T-helper 1 cell (primary cell): Measurements from ENCODE around the gene MVK.
A peak's percentile ranks its signal among the peaks of the same experiment; 100 is the strongest.
"Not testable (repeated sequence)": the region's sequence is repeated elsewhere in the genome, so short reads cannot be mapped to it uniquely, and the experiment has no call there.

Experiments
- DNase-seq, 5 donors: peaks; one replicate each; pipeline ENCODE4 v3.0.0-alpha.2; 2012 to 2020

The MVK gene

GRCh38 chr12:109591041-109591440 lies 17.4 kb downstream of the MVK start:
- no peak for DNase-seq

DNA sequence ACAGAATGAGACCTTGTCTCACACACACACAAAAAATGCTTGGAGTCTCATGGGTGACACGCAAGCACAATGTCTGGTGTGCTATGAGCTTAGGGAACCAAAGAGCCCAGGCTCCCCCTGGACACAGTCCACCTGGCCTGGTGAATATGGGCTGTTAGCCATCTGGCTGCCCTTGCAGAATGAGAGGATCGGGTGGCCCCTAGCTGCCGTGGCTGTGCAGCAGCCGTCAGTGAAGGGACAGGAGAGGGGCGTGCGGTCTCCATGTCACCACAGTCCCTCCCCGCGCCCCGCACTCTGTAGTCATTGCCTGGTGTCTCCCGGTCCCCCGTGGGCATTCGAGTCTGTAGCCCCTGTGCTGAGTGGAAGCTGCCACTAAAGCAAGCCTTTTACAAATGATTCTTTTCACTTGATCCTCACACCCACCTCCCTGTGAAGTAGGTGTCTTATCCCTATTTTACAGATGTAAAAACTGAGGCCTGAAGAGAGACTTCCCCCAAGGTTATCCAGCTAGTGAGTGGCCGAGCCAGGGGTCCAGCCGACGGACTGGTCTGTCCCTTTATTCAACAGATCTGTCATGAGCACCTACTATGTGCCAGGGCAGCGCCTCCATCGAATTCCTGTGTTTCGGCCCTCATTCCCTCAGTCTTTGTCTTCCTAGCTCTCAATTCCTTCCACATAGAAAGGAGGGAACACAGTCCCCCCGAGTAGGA lies 18.8 kb downstream of the MVK start:
- DNase-seq: no peak

GRCh38 chr12:109592905-109593272 lies 19.3 kb downstream of the MVK start:
- DNase-seq: no peak

DNA sequence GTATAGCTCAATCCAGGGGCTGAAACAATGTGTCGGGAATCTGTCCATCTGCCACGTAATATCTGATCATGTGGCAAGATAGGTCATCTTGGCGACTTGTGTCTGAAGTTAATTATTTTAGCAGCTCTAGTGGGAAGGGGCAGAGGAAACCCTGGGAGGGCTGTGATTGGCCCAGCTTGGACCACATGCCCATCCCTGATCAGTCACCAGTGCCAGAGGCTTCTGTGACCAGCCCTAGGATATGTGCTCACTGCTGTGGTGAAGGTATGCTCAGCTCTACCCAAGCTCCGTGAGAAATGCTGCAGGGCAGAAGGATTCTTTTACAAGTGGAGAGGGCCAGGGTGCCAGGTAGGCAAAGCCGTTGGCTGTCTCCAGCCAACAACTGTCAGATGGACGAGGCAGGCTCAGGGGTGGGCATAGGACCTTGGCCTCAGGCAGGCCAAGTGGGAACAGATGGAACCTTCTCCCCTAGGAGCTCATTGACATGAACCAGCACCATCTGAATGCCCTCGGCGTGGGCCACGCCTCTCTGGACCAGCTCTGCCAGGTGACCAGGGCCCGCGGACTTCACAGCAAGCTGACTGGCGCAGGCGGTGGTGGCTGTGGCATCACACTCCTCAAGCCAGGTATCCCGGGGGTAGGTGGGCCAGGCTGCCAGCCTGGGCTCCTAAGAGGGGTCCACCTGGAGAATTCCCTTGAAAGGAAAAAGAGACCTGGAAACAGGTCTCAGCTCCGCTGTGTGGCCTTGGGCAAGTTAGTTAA lies 21.1 kb downstream of the MVK start:
- no peak for DNase-seq

DNA sequence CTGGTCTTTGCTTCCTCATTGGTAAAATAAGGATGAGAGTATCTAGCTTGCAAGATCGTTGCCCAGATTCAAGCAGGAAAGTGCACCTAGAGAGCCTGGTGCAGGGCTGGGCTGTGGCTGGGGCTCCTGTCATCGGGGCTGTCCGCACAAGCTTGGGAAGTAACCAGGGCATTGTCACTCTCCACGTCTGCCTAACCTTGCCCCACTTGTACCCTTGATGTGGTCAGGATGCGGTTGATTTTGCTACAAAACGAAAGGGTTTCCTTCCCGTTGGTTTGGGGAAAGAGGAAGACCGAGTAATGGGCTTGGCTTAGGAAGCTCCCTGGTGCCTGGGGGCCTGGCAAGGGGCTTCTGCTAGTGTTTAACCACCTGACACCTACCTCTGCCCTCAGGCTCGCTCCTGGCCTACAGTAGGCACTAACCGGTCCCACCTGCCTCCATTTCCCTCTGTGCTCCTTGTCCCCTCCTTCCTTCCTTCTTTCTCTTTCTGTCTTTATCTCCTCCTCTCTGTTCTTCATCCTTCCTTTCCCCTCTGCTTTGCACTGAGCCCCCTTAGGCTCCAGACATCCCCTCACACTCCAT lies 21.8 kb downstream of the MVK start:
- peak in 1 of 5 donors; percentile 58 for DNase-seq

DNA sequence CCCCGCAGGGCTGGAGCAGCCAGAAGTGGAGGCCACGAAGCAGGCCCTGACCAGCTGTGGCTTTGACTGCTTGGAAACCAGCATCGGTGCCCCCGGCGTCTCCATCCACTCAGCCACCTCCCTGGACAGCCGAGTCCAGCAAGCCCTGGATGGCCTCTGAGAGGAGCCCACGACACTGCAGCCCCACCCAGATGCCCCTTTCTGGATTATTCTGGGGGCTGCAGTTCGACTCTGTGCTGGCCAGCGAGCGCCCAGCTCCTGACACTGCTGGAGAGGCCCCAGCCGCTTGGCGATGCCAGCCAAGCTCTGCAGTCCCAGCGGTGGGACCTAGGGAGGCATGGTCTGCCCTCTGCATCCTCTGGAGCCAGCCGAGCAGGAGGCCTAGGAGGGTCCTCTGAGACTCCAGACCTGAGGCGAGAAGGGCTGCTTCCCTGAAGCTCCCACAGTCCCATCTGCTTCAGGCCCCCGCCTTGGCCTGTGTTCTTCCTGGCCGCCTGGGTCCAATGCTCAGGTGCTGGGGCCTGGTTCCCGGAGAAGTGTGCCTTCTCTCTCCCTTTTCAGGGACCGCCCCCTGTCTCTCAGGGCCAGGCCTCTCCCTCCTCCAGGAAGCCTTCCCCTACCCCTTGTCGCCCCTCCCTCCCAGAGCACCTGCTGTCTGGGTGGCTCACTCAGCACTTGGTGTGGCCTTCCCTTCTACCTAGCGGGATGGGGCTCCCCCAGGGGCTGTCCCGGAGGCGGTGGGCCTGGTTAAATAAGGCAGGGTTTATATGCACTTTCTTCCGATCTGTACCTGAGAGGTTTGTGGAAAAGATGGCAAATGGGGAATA lies 23.0 kb downstream of the MVK start:
- DNase-seq: no peak

- DNase-seq: no peak
Observed at GRCh38 chr12:109597414-109597794, 23.8 kb downstream of the MVK start.

DNA sequence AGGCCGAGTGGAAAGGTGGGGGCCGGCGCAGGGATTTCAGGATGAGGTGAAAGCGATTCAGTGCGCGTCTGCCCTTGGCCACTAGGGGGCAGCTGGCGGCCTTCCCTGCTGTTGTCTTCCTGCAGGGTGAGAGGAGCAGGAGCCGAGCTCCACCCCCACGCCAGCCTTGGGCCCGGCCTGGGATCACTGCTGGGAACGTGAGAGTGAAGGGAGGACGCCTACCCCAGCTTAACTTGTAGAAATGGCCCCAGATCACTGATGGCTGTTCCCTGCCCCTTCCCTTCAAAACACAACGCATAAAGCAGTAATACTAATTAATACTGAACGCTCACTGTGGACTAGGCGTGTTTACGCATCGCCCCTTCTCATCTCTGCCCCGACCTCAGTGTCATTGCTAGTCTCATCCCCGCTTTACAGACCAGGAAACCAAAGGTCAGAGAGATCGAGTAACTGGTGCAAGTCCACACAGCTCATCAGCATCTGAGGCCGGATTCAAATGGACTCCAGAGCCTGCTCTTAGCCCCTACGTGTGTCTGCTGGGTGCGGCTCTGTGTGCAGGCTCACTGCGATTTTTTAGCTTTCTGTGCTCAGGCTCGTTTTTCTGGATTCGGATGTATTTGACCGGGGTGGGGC lies 24.3 kb downstream of the MVK start:
- DNase-seq: peak; percentile 26 to 54 (median 42)

DNA sequence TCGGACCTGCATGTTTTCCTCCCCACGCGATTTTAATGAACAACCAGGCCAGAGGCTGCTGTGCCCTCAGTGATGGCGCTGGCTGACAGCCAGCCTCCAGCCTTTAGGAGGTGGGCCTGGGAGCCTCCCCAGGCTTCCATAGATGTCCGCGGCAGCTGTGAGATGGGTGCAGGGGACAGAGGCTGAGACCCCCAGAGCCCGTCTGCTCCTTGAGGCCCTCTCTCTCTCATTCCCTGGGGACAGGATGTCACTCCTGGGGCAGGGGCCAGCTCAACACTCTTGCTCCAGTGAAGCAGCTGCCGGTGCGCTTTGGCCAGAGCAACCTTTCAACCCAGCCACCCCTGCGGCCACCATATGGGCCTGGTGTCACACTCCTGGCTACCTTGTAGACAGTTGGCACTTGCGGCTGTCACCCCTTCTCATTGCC lies 24.8 kb downstream of the MVK start:
- DNase-seq: no peak

GRCh38 chr12:109599087-109599486 lies 25.5 kb downstream of the MVK start:
- DNase-seq: no peak

DNA sequence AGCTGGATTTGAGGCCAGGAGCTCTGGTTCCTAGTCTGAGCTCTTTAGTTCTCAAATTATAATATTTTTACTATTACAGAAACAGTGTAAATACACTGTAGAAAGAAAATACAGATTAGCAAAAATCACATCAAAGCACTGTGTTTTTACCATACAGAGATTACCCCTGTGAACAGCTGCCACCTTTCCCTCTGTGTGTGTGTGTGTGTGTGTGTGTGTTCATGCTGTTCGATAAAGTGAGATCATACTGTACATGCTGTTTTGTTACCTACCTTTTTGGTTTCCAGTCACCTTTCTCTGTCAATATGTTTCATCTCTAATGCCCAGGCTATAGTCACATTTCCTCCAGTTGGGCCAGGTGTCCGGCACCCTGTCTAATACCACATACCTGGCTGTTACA lies 26.9 kb downstream of the MVK start:
- DNase-seq: no peak

GRCh38 chr12:109600995-109601394 lies 27.4 kb downstream of the MVK start:
- no peak for DNase-seq

DNA sequence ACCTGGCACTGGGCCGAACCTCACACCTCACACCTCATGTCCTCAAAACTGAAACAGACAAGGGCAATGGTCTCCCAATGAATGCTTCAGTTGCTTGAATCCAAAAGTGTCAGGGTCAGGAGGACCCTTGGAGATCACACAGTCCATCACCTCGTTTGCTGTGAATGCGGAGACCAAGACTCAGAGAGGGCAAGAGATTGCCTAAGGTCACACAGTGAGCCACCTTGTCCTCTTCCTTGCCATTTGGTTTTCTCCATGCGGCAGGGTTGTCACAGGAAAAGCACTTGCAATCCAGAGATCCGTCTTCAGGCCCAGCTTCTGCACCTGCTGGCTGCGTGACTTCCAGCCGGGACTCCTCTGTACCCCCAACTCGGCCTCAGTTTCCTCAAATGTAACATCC lies 28.0 kb downstream of the MVK start:
- DNase-seq: no peak

GRCh38 chr12:109602132-109602531 lies 28.5 kb downstream of the MVK start:
- DNase-seq: not testable (repeated sequence)

GRCh38 chr12:109604132-109604585 lies 30.6 kb downstream of the MVK start:
- DNase-seq: no peak

GRCh38 chr12:109605016-109605415 lies 31.4 kb downstream of the MVK start:
- DNase-seq: no peak

DNA sequence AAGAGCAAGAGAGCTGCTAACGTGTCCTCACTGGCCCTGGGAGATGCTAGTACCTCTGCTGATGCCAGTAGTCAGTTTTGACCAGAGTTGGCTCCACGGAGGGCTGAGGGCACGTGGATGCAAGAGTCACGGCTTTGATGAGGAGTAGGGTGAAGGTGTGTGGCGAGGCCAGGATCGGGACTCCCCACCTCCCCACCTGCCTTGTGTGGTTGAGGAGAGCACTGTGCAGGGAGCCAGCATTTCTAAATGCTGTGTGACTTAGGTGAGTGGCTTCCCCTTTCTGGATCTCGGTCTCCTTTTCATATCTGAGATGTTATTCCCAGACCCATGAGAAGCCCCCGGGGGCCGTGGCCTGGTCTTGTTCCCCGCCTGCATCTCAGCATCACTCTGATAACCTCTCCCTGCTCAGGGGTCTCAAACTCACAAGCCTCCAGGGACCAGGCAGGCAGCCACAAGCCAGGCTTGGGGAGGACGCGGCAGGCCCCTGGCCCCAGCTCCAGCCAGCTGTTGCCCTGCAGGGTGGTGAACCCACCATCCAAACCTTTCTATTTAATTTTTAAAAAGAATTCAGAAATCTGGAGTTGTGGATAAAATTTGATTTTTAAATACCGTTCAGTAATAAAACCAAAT lies 32.1 kb downstream of the MVK start:
- no peak for DNase-seq

DNA sequence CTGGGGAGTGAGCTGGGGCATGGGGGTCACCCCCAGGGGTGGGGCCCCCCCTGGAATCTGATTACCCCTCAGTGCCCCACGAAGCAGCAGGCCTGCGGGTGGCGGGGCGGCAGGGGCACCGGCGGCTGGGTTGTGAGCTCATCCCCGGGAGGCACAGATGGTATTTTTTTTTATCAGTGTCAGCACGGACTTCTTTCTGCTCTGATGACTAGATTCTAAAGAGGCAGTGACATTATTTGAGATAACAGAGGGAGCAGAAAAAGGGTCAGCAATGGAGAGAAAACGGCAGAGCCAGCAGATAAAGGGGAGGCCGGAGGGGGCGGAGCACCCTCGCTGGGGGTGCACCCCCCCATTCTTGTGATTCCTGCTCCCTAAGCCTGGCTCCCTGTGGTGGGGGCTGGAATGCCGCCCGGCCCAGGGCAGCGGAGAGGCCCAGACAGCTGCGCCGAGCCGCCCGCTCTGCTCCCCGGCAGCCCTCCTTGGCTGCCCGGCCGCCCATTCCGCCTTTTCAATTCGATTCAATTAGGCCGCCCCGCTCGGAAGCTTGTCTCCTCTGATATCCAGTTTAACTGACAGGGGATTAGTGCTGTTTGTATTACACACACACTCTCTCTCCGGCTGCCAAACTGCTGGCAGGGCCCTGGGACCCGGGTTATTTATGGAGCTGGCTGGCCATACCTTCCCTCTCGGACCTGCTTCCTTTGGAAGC lies 32.9 kb downstream of the MVK start:
- DNase-seq: no peak

DNA sequence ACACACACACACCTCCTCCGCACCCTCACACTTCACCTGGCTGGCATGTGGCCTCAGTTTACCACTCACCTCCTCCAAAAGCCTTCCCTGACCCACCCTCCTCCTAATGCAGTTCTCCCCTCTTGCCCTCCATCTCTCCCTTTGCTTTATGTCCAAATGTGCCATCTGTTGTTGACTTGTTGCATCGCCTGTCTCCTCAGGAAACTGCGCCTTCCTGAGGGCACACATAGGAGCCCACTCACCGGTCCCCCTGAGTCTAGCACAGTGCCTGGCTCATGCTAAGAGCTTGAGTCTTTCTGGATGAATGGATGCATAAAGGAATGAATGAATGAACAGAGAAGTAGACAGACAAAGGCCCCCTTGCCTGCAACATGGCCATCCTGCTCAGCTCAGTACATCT lies 34.0 kb downstream of the MVK start:
- DNase-seq: no peak

DNA sequence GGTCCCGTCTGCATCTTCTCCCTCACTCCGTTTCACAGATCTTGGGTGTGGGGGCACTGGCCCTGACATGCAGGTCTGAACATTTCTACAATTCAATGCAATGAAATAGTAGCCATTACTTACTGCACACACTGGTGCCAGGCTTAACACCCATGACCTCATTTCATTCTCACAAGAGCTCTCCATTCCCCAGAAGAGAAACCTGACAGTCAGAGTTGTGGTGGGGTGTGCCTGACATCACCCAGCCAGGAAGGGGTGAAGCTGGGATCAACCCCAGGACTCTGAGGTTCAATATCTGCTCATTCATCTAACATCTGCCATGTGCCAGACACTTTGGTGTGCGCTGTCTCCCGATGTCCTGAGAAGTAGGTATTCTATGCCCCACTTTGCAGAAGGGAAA lies 34.7 kb downstream of the MVK start:
- no peak for DNase-seq

- DNase-seq: no peak
Observed at GRCh38 chr12:109608793-109609192, 35.2 kb downstream of the MVK start.

GRCh38 chr12:109609342-109609741 lies 35.7 kb downstream of the MVK start:
- DNase-seq: no peak
